ENCODE results near the gene SREBF1. TPM values are rescaled to one million over a fixed set of nuclear protein-coding genes. Genes with fewer than 3 reads are reported as not detected.

The SREBF1 gene
- 24.3 and 25.7 TPM in 2 replicates for total RNA-seq (2014; rRNA removed; shearing (Covaris generic))

DNA sequence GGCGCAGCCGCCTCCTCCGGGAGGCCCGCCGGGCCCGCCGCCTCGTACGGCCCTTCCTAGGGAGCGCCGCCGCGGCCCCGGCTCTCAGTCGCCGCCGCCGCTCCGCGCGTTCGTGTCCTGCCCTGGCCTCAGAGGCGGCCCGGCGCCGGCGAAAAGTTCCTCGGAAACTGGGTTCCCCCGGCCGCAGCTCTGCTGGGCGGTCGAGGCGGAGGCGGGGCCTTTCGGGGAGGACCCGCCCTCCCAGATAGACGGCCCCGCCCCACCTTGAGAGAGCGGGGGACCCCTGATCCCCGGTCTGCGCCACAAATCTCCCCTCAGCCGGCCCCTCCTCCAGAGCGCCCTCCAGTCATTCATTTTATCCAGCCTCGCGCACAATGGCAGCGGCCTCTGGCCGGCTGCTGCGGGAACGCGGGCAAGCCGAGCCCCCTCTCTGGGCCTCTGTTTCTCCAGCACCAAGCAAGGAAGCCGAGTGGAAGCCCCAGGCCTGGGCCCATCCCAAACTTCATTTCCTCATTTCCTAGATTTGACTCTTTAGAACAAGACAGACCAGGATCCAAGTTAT is at the start of gene SREBF1:
SREBF1 (minus strand) TSS at position 169 of the 562 bp plus-strand sequence. CDS start 169 bp downstream, outside the sequence.
- peak; percentile 46 for DNase-seq (ENCODE audit: low read depth)

- no peak for DNase-seq (ENCODE audit: low read depth)
These were observed 49.4 kb upstream of the SREBF1 start for GRCh38 chr17:17886226-17886625.

DNA sequence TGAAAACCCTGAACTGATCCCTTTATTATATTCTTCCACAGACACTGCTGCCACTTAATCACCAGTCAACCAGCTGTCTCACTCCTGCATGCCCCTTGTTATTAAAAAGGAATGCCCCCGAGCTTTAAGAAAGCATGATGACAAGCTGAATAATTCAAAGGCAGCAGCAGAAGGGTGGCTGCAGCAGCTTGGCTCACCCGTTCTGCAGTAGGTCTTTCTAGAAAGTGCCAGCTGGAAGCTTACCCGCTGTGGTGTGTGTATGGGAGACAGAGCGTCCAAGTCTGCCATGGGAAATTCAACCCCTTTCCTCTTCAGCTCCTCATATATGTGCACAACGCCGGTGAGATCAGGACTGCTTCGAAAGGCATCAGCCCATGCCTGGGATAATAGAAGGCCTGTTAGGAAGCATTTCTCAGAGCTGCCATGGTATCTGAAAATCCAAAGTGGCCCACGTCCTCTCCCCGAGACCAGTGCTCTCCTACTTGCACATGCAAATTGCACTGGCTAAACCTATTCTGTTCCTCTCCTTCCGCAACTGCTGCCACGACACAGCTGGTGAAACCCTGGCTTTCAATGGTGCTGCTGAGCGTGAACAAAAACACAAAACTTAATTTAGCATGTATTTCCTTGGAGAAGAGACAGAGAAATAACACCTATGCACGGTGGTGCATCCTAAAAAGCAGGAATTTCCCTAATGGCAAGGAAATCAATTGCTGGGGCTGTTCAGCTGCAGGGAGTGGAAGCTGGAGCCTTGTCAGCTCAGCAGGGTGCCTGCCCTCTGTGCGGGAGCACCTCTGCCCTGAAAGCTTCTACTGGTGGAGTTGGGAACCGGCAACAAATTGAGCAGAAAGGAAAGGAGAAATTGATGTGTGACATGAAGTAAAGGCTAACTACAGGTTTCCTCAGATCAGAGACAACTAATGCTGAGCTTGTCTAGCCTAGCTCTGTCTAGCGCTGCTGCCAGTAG is 47.9 kb upstream of the SREBF1 start:
- DNase-seq (ENCODE audit: low read depth) = no peak

DNA sequence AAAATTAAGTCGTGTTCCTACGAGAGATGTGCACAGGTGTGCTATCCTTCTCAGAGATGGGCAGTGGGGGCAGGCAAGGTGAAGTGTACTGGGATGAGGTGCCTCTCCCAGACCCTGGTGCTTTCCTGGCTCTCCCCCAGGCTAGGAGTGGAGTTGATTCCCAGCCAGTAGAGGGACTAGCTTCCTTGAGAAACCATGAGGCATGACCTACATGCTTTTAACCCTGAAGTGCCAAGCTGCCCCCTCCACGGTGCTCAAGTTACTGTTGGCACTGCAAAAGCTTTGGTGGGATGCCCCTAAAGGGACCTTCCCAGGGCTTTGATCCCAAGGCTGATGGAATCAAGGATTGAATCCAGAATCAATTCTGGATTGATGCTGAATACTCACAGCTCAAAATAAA is 47.0 kb upstream of the SREBF1 start:
- DNase-seq (ENCODE audit: low read depth) = no peak

DNA sequence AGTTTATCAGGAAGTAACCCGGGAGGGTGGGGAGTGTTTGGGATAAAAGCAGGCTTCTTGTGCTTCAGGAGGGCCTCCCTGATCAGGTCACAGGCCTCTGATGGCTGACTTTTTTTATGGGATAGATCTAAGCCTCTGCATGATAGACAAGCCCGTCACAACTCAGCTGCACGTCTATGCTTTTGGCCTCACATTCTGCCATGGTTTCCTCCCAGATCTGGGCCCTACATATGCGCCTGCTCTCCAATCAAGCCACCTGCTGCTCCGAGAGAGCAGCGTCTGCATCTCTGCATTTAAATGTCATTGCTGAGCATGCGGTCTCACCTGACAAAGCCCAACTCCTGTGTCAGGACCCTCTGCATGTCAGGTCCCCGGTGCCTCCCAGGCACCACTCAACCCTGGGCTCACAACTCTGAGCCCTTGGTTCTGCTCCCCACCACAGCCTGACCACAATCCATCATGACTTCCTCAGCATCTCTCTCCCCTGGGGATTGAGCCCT is 45.3 kb upstream of the SREBF1 start:
- no peak for DNase-seq (ENCODE audit: low read depth)

- DNase-seq (ENCODE audit: low read depth) = no peak
These were observed 43.9 kb upstream of the SREBF1 start for GRCh38 chr17:17880577-17881196.

DNA sequence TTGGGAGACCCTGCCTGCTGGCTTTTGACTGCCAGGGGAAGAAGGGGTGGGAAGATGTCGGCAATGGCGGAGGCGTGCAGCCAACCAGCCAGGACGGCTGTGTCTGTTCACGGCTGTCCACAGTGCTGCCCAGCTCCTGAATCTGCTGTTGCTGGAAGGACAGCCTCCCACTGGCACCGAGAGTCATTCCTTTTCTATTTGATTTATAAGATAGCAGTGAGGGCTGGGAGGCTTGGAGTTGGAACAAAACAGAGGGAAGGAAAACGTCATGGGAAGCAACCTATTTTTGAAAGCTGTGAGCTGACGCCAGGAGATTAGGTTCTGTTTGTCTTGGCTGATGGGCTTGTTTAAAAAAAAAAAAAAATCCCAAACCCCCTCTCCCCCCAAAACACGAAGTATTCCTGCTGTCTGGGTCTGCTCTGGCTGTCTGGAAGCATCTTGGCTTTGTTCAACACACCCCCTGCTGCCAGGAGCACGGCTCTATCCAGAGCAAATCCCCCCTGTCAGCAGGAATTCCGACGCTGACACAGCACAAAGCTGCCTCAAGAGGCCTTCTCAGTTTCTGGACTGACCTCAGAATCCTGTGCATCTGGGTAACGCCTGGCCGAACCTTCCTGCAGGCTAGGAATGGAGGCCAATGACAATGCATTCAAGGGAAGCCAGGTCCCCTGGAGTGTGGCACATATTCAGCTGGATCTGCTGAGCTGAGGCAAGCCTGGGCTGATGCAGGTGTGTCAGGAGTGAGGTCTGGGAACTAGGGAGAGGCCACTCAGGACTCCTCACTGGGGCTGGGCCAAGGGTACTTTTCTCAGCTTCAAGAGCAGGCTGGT is 41.0 kb upstream of the SREBF1 start:
- DNase-seq (ENCODE audit: low read depth) = no peak

DNA sequence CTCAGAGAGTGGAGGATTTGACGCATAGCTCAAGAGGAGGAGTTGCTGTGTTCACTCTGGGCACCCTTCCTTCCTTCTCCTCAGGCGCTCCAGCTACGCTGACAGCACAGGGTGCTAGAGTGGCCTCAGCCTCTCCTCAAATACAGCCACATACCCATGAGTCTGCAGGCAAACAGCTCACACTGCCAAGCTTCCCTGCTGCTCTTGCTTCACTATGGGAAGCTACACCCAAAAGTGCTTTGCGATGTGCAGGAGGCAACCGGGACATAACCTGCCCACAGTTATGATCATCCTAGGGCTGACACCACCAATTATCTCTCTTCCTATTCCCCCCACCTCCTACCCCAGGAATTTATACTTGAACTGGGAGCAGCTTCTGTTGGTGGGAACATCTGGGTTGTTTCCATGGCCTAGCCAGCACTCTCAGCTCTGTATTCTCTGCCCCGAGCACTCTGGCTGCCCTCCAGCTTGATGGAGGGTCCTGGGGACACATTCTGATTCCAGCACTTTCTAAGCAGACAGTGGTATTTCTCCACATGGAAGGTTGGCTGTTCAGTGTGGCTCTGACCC is 40.3 kb upstream of the SREBF1 start:
- no peak for DNase-seq (ENCODE audit: low read depth)

DNA sequence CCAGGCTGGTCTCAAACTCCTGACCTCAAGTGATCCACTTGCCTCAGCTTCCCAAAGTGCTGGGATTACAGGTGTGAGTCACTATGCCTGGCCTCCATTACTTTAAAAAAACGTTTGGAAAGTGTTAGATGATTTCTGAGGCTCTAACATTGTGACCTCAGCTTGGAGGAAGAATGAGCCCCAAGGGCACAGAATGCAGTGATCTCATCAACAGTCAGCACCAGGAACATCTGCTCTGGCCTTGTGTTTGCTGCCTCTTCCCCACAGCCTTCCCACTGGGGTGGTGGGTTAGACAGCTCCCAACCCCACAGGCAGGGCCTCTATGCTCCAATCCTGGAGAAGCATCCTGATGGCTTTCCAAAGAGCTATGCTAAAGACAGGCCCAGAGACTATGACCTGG is 37.7 kb upstream of the SREBF1 start:
- DNase-seq (ENCODE audit: low read depth) = peak; percentile 96

DNA sequence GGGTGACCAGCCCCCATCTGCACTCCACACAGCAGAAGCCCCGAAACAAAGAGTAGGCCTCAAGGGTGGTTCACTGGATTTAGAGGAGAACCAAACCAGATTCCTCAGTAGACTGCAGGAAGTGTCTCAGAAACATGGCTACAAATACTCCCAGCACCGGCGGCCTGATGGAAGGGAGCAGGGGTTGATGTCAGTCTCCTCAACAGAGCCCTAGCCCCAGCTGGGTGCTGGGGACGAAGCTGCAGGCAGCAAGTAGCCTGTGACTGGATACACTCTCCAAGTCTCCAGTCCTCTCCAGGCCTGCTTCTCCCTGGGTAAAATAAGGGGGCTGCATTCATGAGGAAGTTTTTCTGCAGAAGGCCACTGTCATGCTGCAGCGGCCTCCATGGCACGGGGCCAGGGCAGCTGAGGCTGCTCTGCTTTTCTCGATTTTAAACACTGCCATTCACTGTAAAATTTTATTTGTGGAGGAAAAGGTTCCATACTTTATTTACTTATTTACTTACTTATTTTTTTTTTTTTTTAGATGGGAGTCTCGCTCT is 36.7 kb upstream of the SREBF1 start:
- DNase-seq (ENCODE audit: low read depth) = no peak

DNA sequence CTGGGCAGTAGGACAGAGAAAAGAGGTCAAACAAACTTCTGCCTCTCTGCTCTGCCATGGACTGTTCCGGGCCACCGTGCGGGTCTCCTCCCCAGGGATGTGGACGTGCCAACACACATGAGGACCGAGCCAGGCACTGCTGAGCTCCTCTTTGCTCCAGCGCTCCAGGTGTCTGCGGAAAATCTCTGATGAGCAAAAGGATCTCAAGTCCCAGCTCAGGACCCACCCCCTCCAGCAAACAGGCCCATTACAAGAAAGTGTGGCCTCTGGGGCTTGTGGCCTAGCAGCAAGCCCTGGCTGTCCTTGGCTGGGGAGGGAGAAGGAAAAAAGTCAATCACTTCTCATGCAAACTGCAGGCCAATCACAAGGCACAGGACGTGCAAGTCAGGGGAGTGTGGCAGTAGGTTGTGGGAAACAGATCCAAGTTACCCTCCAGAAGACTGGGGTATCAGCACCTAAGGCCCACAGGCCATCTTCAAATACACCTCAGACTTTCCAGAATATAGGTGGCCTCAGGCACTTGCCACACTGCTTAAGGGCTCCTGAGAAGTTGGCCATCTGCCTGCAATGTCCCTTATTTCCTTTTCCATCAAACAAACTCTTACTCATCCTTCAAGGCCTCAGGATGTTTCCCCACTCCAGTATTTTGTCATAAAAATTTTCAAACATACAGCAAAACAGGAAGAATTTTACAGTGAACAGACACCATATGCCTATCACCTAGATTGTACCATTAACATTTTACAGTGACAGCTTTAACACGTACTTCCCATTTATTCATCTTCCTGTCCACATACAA is 36.0 kb upstream of the SREBF1 start:
- DNase-seq (ENCODE audit: low read depth) = peak; percentile 49

DNA sequence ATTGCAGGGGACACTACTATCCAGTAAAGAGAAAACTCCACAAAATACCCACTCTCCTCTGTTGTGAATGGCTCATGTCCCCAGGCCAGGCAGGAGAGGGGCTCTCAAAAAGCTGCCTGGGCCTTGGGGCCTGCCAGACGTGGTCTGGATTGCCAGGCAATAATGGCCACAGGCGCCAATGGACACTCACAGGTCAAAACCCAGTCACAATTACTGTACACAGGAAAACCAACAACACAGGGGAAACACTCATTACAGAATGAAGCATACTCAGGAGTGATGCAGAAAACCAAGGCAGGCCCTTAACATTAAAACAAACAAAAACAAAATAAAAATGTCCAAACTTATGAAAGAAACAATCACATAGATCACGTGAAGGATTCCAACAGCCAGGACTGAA is 35.1 kb upstream of the SREBF1 start:
- DNase-seq (ENCODE audit: low read depth) = no peak

DNA sequence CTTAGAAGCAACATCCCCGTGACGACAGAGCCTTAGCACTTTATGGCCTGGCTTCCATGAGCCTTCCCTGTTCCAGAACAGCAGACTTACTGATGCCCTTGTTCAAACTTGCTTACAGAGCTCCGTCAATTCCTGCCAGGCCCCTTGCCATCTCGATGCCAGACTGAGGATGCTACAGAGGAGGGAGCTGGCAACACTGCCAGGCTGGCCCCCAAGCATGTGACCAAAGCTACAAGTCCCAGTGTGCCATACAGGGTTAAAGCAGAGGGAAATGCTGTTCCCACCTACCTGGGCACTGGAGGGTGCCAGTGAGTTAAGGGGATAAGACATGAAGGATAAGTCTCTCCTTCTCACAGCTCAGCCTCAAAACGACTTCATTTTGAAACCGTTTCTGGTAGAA is 33.5 kb upstream of the SREBF1 start:
- DNase-seq (ENCODE audit: low read depth) = no peak

DNA sequence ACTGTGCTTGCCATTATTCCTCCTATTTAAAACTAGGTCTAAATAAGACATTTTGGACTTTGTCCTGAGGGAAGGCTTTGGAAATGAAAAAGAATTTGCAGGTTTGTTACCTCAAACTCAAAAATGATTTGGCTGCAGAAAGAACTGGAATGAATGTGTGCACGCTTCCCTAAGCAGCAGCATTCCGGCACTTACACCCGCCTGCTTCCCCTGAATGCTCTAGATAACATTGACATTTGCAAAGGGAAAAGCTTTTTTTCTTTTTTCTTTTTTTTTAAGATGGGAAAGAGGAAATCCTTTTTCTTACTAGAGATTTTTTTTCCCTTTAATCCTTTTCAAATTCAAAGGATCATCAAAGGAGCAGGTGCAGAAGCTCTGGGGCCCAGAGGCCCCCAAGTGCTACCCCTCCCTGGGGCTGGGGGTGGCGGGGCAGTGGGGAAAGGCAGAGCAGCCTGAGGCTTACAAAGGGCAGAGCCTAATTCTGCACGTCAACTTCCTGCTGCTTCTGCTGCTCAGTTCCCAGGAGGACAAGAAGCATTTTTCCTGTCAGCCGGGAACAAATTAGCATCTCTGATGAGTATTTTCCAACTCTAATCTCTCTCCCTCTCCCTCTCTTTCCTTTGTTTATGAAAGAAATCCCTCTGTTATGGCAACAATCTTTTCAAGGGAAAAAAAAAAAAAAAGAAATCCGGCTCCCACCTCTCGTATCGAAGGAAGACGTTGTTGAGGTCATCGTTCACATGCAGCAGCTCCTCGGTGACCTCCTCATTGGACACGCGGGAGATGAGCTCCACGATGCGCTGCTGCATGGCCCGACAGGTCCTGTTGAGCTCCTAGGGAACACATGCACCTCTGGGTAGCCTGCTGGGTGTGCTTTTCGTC is 32.1 kb upstream of the SREBF1 start:
- no peak for DNase-seq (ENCODE audit: low read depth)

DNA sequence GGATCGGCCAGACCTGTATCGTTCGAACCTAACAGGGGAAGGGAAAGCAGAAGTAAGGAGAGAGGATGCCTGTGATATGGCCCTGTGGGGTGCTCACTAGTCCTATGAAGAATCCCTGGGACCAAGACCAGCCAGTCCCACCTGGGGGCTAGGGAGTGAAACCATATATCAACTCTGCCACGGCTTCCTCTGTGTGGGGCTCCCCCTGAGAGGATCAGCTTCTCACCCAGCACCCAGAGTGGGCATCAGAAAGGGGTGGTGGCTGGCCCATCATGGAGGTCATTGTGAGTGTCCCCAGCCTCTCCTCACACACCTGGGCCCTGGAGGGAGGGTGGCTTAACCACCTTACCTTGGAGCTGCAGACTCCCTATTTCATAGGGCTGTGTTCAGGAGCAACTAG is 30.1 kb upstream of the SREBF1 start:
- no peak for DNase-seq (ENCODE audit: low read depth)

- no peak for DNase-seq (ENCODE audit: low read depth)
These were observed 29.6 kb upstream of the SREBF1 start for GRCh38 chr17:17866425-17866824.

DNA sequence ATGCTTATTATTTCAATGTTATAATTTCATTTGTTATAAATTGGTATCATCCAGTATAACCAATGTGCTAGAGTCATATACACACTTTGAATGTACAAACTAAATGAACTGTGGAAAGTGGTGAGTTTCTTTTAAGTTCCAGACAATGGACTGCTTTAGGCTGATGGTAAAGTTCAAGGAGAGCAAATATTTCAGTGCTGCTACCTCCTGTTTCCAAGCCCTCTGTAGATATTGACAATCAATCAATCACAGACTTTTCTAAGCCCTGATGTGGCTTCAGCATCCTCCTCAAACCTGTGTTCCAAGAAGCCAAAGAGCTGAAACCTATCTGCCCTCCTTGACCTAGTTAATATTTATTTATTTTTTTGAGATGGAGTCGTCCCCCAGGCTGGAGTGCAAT is 28.2 kb upstream of the SREBF1 start:
- no peak for DNase-seq (ENCODE audit: low read depth)

- DNase-seq (ENCODE audit: low read depth) = no peak
These were observed 24.0 kb upstream of the SREBF1 start for GRCh38 chr17:17860766-17861107.
